ENCODE measurements around the gene TGM2. TPM values are rescaled to one million over a fixed set of nuclear protein-coding genes. Genes with fewer than 3 reads are reported as not detected.

The TGM2 gene
- total RNA-seq, 1 experiment from 2014 or later: 113 TPM

GRCh38 chr20:38170219-38170825 lies 5.3 kb upstream of the TGM2 start:
- DNase-seq (ENCODE audit: low read depth, low spot score): no peak
- BruUV-seq (replicated peaks): no TSS peak
- no peak for ATAC-seq
- POLR2A ChIA-PET: no interaction called here
- H3K9me3 ChIP-seq (ENCODE audit: control insufficient read depth, insufficient read depth, low read depth, low read length): no peaks in the 10 kb centered on the region
- TF ChIP-seq SIN3A (IDR thresholded peaks at IDR 0.05; ENCODE audit: borderline replicate concordance, insufficient read depth, low read depth, low read length) (no peak), POLR2AphosphoS5 (IDR thresholded peaks at IDR 0.05; ENCODE audit: low read depth, low read length) (no peak), CTCF (IDR thresholded peaks at IDR 0.05) (no peak), TCF7L2 (IDR thresholded peaks at IDR 0.05; ENCODE audit: low read depth, low read length) (no peak)
- TF ChIP-seq, protein P1, sequence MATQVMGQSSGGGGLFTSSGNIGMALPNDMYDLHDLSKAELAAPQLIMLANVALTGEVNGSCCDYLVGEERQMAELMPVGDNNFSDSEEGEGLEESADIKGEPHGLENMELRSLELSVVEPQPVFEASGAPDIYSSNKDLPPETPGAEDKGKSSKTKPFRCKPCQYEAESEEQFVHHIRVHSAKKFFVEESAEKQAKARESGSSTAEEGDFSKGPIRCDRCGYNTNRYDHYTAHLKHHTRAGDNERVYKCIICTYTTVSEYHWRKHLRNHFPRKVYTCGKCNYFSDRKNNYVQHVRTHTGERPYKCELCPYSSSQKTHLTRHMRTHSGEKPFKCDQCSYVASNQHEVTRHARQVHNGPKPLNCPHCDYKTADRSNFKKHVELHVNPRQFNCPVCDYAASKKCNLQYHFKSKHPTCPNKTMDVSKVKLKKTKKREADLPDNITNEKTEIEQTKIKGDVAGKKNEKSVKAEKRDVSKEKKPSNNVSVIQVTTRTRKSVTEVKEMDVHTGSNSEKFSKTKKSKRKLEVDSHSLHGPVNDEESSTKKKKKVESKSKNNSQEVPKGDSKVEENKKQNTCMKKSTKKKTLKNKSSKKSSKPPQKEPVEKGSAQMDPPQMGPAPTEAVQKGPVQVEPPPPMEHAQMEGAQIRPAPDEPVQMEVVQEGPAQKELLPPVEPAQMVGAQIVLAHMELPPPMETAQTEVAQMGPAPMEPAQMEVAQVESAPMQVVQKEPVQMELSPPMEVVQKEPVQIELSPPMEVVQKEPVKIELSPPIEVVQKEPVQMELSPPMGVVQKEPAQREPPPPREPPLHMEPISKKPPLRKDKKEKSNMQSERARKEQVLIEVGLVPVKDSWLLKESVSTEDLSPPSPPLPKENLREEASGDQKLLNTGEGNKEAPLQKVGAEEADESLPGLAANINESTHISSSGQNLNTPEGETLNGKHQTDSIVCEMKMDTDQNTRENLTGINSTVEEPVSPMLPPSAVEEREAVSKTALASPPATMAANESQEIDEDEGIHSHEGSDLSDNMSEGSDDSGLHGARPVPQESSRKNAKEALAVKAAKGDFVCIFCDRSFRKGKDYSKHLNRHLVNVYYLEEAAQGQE (IDR thresholded peaks at IDR 0.05; ENCODE audit: insufficient read depth in 1 of 2, low read depth in 2 of 2, low read length in 1 of 2): no peak
- H3K4me1 ChIP-seq (ENCODE audit: control insufficient read depth, insufficient read depth, low read length): peaks cover 11% of the 10 kb centered on the region
- no peaks in the 10 kb centered on the region for H3K27me3 ChIP-seq (ENCODE audit: control insufficient read depth, insufficient read depth, low read length)
- CTCF ChIA-PET: no interaction called here
- intact Hi-C loops (cut with micrococcal nuclease; ENCODE audit: unreplicated experiment): no loop called here
- in situ Hi-C loops (cut with HindIII; ENCODE audit: low pct_unique_long_range_greater_than_20kb, low sequenced_read_pairs): no loop called here
- no peak overlapping the region for H3K4me3 ChIP-seq (ENCODE audit: low read depth in 2 of 2, low read length in 2 of 2)
- no peak overlapping the region for H3K27ac ChIP-seq (ENCODE audit: low read length)
- H3K36me3 ChIP-seq (ENCODE audit: control insufficient read depth, insufficient read depth, low read length): no peaks in the 10 kb centered on the region

- intact Hi-C loops (cut with micrococcal nuclease; ENCODE audit: unreplicated experiment): loop anchor here (5.0 kb wide), 1 partner anchor 97 kb away; no protein-coding TSS in a partner anchor
Measured at GRCh38 chr20:38169636-38170193, 4.6 kb upstream of the TGM2 start.

More at GRCh38 chr20:38169636-38170193, 4.6 kb upstream of the TGM2 start:
- TF ChIP-seq CTCF (IDR thresholded peaks at IDR 0.05) (no peak), POLR2AphosphoS5 (IDR thresholded peaks at IDR 0.05; ENCODE audit: low read depth, low read length) (no peak), SIN3A (IDR thresholded peaks at IDR 0.05; ENCODE audit: borderline replicate concordance, insufficient read depth, low read depth, low read length) (no peak), TCF7L2 (IDR thresholded peaks at IDR 0.05; ENCODE audit: low read depth, low read length) (no peak)
- TF ChIP-seq, protein P1 (IDR thresholded peaks at IDR 0.05; ENCODE audit: insufficient read depth in 1 of 2, low read depth in 2 of 2, low read length in 1 of 2): no peak
- ChIA-PET CTCF (no interaction called here), POLR2A (no interaction called here)
- Histone ChIP-seq H3K4me3 (ENCODE audit: low read depth in 2 of 2, low read length in 2 of 2) (no peak overlapping the region), H3K36me3 (ENCODE audit: control insufficient read depth, insufficient read depth, low read length) (no peaks in the 10 kb centered on the region), H3K4me1 (ENCODE audit: control insufficient read depth, insufficient read depth, low read length) (peaks cover 11% of the 10 kb centered on the region), H3K27me3 (ENCODE audit: control insufficient read depth, insufficient read depth, low read length) (no peaks in the 10 kb centered on the region), H3K27ac (ENCODE audit: low read length) (no peak overlapping the region), H3K9me3 (ENCODE audit: control insufficient read depth, insufficient read depth, low read depth, low read length) (no peaks in the 10 kb centered on the region)
- no peak for ATAC-seq
- BruUV-seq (replicated peaks): no TSS peak
- no peak for DNase-seq (ENCODE audit: low read depth, low spot score)
- in situ Hi-C loops (cut with HindIII; ENCODE audit: low pct_unique_long_range_greater_than_20kb, low sequenced_read_pairs): no loop called here
